ENCODE data around the gene ATP5PF. TPM values are rescaled to one million over a fixed set of nuclear protein-coding genes. Genes with fewer than 3 reads are reported as not detected.
A peak's percentile ranks its signal among the peaks of the same experiment; 100 is the strongest.

Gene ATP5PF
- total RNA-seq, 2 donors from 2014 or later: 126 to 131 TPM

- no peaks in the 10 kb centered on the region for H3K27me3 Mint-ChIP-seq (ENCODE audit: insufficient read depth)
- Histone ChIP-seq H3K4me1 (ENCODE audit: control insufficient read depth, insufficient read depth, low read length) (no peaks in the 10 kb centered on the region), H3K36me3 (ENCODE audit: control insufficient read depth, insufficient read depth, low read length) (no peaks in the 10 kb centered on the region), H3K27ac (ENCODE audit: low read depth, low read length) (no peak overlapping the region), H3K9ac (ENCODE audit: extremely low read depth, low read length, poor library complexity, severe bottlenecking) (no peak overlapping the region), H3K4me3 (ENCODE audit: low read length) (no peak overlapping the region), H3K27me3 (ENCODE audit: control insufficient read depth, insufficient read depth, low read length, poor library complexity, severe bottlenecking) (no peaks in the 10 kb centered on the region), H3K9me3 (ENCODE audit: control insufficient read depth, low read length) (no peaks in the 10 kb centered on the region)
- no peak overlapping the region for H3K27ac Mint-ChIP-seq
- no peak overlapping the region for H3K4me3 Mint-ChIP-seq
- WGBS, 2 experiments (ENCODE audit: insufficient coverage in 1 of 2, insufficient read length in 1 of 2): 86 to 100% methylated on average over 1 to 5 of the region's 5 CpGs
- no peaks in the 10 kb centered on the region for H3K9me3 Mint-ChIP-seq
- H3K4me1 Mint-ChIP-seq: peaks cover 4% of the 10 kb centered on the region
- peak; percentile 63 for DNase-seq
- TF ChIP-seq, protein P1, sequence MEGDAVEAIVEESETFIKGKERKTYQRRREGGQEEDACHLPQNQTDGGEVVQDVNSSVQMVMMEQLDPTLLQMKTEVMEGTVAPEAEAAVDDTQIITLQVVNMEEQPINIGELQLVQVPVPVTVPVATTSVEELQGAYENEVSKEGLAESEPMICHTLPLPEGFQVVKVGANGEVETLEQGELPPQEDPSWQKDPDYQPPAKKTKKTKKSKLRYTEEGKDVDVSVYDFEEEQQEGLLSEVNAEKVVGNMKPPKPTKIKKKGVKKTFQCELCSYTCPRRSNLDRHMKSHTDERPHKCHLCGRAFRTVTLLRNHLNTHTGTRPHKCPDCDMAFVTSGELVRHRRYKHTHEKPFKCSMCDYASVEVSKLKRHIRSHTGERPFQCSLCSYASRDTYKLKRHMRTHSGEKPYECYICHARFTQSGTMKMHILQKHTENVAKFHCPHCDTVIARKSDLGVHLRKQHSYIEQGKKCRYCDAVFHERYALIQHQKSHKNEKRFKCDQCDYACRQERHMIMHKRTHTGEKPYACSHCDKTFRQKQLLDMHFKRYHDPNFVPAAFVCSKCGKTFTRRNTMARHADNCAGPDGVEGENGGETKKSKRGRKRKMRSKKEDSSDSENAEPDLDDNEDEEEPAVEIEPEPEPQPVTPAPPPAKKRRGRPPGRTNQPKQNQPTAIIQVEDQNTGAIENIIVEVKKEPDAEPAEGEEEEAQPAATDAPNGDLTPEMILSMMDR (conservative IDR thresholded peaks at IDR 0.05): peak; percentile 27
- H3K36me3 Mint-ChIP-seq (ENCODE audit: low read depth): no peaks in the 10 kb centered on the region
These were observed 24.9 kb downstream of the ATP5PF start for GRCh38 chr21:25709684-25710265.

DNA sequence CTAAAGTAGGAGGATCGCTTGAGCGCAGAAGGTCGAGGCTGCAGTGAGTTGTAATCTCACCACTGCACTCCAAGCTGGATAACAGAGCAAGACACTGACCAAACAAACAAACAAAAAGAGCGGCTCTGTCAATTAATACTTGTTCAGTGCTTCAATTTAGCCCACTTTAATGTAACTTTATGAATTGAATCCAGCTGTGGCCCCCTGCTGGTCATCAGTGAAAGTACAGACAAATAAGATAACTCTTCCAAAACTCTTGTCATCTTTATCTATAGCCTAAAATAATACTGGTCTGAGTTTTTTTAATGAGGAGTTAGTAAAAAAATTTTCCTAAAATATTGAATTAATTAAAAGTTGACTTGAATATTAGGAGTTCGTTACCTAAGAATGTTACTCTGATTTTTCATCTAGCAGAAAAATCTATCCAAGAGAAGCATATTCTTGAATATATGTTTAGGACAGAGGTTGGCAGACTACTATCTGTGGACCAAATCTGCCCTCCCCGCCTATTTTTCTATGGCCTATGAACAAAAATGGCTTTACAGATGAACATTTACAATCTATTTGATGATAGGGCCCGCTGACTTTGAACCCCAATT lies 26.1 kb downstream of the ATP5PF start:
- H3K9me3 ChIP-seq (ENCODE audit: control insufficient read depth, low read length): no peaks in the 10 kb centered on the region
- Mint-ChIP-seq H3K36me3 (ENCODE audit: low read depth) (no peaks in the 10 kb centered on the region), H3K4me1 (peaks cover 4% of the 10 kb centered on the region), H3K27me3 (ENCODE audit: insufficient read depth) (no peaks in the 10 kb centered on the region), H3K27ac (no peak overlapping the region), H3K9me3 (no peaks in the 10 kb centered on the region), H3K4me3 (no peak overlapping the region)
- TF ChIP-seq, protein P1 (conservative IDR thresholded peaks at IDR 0.05): peak; percentile 89
- 68 to 75% methylated on average over 5 to 7 of the region's 7 CpGs for WGBS, 2 experiments (ENCODE audit: insufficient coverage in 1 of 2, insufficient read length in 1 of 2)
- no peaks in the 10 kb centered on the region for H3K36me3 ChIP-seq (ENCODE audit: control insufficient read depth, insufficient read depth, low read length)
- H3K4me3 ChIP-seq (ENCODE audit: low read length): no peak overlapping the region
- no peak overlapping the region for H3K9ac ChIP-seq (ENCODE audit: extremely low read depth, low read length, poor library complexity, severe bottlenecking)
- no peaks in the 10 kb centered on the region for H3K4me1 ChIP-seq (ENCODE audit: control insufficient read depth, insufficient read depth, low read length)
- peak; percentile 61 for DNase-seq
- no peaks in the 10 kb centered on the region for H3K27me3 ChIP-seq (ENCODE audit: control insufficient read depth, insufficient read depth, low read length, poor library complexity, severe bottlenecking)
- H3K27ac ChIP-seq (ENCODE audit: low read depth, low read length): no peak overlapping the region

DNA sequence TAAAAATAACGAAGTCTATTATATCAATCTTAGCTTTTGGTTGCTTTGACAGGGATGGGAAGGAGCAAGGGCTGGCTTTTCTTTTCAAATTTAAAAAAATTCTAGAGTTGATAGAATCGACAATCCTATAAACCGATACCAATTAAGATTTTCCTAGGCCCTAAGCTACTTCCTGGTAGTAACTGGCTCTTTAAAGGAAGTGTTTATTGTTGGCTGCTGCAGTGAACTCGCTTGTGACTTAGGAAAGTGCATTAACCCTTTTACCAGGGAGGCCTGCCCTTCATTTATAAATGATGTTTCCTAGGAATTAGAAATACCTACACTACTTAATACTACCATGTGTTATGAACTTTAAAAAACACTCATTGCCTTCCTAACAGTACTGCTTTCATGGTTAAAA lies 33.2 kb downstream of the ATP5PF start:
- DNase-seq: no peak
- Mint-ChIP-seq H3K36me3 (ENCODE audit: low read depth) (no peaks in the 10 kb centered on the region), H3K4me3 (no peak overlapping the region), H3K4me1 (no peaks in the 10 kb centered on the region), H3K27ac (no peak overlapping the region), H3K27me3 (ENCODE audit: insufficient read depth) (no peaks in the 10 kb centered on the region), H3K9me3 (peaks cover 5% of the 10 kb centered on the region)
- WGBS, 2 experiments (ENCODE audit: insufficient coverage in 1 of 2, insufficient read length in 1 of 2): 80% methylated on average over 4 of the region's 4 CpGs; no CpG with 5 or more reads in 1 of the 2 experiments
- no peaks in the 10 kb centered on the region for H3K4me1 ChIP-seq (ENCODE audit: control insufficient read depth, insufficient read depth, low read length)
- H3K27me3 ChIP-seq (ENCODE audit: control insufficient read depth, insufficient read depth, low read length, poor library complexity, severe bottlenecking): no peaks in the 10 kb centered on the region
- TF ChIP-seq, protein P1 (conservative IDR thresholded peaks at IDR 0.05): no peak
- H3K4me3 ChIP-seq (ENCODE audit: low read length): no peak overlapping the region
- no peak overlapping the region for H3K27ac ChIP-seq (ENCODE audit: low read depth, low read length)
- H3K9me3 ChIP-seq (ENCODE audit: control insufficient read depth, low read length): no peaks in the 10 kb centered on the region
- H3K9ac ChIP-seq (ENCODE audit: extremely low read depth, low read length, poor library complexity, severe bottlenecking): no peak overlapping the region
- H3K36me3 ChIP-seq (ENCODE audit: control insufficient read depth, insufficient read depth, low read length): no peaks in the 10 kb centered on the region

Data from endodermal cell (in vitro differentiated cells).